HG02943 (cell line): ENCODE data around the gene PGLYRP1.

Experiments
- ATAC-seq: cut with Tn5 transposase; IDR thresholded peaks from one replicate; pipeline ENCODE4 v1.9.1; 2021; ENCODE audit warnings: mild to moderate bottlenecking, low read depth, moderate library complexity; ENCODE audit not compliant: unreplicated experiment

Gene PGLYRP1

DNA sequence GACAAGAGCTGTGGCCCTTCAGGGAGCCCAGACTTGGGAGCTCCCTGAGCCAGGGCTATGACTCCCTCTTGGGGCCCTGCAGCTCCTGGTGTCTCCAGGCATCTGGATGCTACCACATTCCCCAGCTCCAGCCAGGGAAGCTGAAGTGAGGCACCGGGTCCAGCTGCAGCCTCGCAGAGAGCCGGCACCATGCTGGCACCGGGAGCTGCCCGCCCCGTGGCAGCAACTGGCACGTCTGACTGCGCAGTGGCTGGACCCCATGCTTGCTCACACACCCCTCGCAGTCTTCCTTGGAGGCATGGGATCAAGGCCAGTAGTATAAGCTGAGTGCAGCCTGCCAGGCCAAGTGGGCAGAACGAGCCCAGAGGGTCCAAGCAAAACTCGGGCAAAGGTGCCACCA lies 10.5 kb upstream of the PGLYRP1 start:
- no peak for ATAC-seq

DNA sequence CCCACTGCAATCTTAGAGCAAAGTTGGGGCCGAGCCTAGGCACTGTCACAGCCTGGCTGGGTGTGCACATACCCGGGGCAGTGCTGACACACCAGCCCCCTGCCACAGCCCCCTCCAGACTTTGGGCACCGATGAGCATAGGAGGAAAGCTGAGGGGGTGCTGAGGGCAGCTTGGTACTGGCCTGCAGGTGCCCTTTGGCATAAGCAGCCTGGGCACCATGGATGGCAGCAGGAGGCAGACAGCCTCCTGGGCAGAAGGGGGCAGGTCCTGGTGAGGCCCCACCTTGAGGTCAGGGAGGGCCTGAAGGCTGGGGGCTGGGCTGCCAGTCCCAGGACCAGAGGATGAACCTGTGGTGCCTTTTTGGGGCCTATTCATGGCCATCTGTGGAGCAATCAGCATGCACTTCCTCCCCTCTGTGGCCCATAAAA lies 9.8 kb upstream of the PGLYRP1 start:
- no peak for ATAC-seq

GRCh38 chr19:46031781-46032596 lies 9.1 kb upstream of the PGLYRP1 start:
- no peak for ATAC-seq

GRCh38 chr19:46030812-46031550 lies 8.1 kb upstream of the PGLYRP1 start:
- ATAC-seq, result no peak

- no peak for ATAC-seq
Observed at GRCh38 chr19:46025835-46026234, 3.0 kb upstream of the PGLYRP1 start.

DNA sequence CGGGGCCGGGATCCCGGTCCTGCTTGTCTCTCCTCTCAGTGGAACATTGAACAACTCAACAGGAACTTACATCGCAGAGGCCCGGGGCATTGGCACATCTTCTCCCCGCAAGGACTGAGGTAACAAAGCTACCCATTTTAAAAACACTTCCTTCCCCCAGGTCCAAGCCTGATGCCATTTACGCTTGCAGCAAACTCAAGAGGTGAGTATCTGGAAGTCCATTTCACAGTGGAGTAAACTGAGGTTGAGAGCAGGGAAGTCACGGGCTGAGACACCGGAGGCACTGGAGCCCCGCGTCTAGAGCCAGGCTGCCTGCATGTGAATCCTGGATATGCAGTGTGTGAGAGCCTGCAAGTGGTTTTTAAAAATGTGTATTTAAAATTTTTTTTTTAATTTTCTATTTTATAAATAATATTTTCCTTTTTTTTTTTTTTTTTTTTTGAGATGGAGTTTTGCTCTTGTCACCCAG lies 492 bp upstream of the PGLYRP1 start:
- ATAC-seq, result no peak

DNA sequence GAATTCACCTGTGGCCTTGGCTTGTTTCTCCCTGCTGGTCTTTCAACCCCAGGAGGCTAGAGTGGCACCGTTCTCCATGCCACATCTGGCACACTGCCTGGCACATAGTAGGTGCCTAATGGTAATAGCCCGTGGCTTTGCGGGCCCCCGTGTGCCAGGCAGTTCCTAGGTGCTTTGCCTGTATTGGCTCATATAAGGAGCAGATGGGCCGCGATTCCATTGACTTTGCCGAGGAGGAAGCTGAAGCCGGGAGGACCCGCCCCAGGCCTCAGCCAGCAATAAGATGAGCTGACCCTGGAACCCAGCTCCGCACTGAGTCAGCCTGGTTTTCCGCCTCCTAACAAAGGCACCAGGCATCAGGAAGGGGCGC lies 807 bp downstream of the PGLYRP1 start:
- ATAC-seq, result no peak

DNA sequence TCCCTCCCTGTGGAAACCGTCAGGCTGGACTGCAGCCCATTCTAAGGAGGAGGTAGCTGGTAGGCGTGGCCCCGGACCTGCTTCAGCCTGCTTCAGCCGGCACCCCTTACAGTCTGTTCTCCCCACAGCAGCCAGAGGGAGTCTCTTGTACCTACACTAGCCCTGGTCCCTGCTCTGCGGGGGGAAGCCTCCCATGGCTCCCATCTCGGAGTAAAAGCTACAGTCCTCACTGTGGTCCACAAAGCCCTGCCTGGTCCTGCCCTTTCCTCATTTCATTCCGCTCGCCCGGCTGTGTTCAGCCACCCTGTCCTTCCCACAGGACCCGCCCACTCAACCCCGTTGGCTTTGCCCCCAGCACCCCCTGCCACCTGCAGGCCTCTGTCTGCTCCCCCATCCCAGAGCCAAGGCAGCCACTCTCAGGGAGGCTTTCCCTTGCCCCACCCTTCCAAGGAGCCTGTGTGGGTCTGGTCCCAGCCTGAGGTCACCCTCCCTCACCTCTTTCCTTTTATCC lies 1.3 kb downstream of the PGLYRP1 start:
- no peak for ATAC-seq

DNA sequence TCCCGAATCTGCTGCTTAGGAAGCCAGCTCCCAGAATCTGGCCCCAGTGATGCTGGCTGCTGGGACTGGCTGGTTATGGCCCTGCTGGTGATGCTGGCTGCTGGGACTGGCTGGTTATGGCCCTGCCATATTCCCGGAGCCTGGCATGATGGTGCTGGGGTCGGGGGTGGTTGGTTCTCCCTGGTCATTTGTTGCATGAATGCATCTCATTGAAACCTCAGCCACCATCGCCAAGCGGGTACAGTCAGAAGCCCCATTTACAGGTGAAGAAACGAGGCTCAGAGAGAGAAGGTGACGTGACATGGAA lies 2.1 kb downstream of the PGLYRP1 start:
- no peak for ATAC-seq

GRCh38 chr19:46019270-46019669 lies 3.6 kb downstream of the PGLYRP1 start:
- ATAC-seq, result no peak

DNA sequence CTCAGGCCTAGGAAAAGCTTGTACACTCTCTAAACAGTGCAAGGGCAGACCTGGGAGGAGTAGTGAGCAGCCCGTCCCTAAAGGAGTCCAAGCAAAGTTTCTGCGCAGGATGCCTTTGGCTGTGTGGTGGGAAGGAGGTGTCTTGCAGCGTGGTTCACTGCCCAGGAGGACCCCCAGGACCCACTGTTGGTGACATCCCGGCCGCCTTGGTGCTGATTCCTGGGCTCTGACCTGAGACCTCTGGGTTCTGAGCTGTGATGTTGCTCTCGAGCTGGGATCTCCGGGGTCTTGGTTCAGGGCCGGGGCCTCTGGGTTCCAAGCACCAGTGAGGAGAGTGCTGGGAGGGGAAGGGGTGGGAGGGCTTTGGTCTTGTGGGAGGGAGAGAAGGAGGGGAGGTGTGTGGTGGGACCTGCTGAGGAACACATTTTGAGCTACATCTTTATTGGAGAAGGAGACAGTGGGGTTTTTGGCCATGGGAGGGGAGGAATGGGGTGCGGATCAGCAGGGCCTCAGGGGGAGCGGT lies 4.1 kb downstream of the PGLYRP1 start:
- ATAC-seq, result no peak

DNA sequence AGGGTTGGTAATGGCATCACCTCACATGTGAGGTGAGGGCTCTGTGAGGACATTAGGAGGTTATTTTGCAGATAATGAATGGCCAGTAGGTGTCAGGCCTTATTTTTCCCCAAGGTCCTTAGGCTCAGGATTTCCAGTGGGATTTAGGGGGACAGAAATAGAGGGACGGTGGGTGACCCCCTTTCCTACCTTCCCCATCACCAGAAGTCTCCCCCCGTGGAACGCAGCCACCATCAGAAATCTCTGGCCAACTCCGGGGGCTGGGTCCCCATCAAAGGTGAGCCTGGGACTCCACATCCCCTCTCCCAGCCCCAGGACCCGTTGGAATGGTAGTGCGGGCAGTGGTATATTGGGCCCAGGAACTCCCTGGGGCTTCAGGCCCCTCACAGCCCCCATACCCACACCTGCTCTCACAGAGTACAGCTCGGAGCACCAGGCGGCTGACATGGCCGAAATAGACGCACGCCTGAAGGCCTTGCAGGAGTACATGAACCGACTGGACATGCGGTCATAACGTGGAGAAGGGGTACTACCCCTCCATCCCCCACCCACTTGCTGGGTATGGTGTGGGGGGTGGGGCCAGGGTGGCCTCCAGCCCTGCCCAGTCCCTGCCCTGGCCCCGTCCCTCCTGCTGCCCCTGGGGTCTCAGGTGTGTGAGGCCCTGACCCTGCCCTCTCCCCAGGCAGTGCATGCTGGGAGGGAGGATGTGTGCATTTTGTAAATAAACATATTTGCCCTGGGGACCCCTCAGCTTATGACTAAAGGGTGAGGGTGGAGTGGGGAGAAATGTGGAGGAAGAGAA lies 4.8 kb downstream of the PGLYRP1 start:
- no peak for ATAC-seq

GRCh38 chr19:46017095-46017429 lies 5.8 kb downstream of the PGLYRP1 start:
- no peak for ATAC-seq

DNA sequence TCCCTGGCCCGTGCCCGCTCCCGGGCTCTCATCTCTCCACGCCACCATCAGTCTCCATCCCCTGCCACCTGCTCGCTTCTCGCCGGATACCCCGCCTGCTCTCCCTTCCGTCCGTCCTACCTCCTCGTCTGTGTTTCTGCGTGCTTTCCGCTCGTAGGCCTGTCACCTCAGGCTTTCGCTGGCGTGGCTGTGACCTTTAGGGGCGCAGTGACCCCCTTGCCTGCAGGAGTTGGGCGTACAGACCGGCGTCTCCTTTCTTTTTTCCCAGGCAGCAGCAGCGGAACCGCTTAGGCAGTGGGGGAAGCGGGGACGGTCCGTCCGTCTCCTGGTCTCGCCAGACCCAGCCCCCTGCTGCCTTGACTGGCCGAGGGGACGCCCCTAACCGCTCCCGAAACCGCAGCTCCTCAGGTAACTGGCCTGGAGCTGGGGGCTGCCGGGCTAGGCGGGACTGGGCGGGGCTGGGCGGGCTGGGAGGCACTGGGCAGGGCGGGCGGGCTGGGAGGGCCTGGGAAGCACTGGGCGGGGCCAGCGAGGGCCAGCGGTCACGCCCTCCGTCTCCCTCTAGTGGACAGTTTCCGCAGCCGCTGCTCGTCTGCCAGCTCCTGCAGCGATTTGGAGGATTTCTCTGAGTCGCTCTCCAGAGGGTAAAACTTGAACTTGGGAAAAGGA lies 6.3 kb downstream of the PGLYRP1 start:
- ATAC-seq, result no peak

GRCh38 chr19:46015687-46016425 lies 7.0 kb downstream of the PGLYRP1 start:
- no peak for ATAC-seq

DNA sequence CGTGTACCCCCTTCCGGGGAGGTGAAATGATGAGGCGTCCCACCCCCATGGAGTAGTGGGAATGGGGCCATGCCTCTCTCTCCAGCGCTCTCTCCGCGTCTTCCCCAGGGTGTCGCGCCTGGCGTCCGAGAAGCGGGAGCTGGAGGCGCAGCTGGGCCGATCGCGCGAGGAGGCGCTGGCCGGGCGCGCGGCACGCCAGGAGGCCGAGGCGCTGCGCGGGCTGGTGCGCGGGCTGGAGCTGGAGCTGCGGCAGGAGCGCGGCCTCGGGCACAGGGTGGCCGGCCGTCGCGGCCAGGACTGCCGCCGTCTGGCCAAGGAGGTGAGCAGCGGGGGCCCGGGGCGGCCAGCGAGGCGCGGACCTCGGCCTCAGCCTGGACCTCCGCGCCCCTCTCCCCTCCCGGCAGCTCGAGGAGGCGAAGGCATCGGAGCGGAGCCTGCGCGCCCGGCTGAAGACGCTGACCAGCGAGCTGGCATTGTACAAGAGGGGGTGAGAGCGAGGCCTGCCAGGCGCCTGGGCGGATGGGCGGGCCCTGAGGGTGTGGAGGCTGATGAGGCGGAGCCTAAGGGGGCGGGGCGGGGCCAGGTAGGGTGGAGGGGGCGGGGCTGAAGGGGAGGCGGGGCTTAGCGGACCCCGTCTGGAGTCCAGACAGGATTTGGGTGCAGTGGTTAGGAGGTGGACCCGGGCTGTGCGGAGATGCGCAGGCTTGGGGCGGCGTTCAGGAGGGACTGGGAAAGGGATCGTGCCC lies 7.7 kb downstream of the PGLYRP1 start:
- ATAC-seq, result no peak

DNA sequence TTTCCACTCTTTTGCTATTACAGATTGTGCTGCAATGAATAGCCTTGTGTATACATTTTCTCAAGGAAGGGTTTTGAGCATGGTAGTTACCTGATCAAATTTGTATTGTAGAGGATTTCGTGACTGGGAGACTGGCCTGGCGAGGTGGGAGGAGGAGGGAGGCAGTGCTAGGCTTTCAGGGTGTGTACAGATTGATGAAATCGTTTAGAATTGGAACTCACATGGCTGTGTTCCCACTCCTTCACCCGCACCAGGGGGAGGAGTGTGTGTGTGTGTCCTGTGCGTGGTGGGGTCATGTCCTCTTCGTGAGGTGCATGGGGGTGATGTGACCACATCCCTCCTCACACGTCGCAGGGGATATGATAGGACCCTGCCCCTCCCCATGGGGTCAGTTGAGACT lies 8.3 kb downstream of the PGLYRP1 start:
- no peak for ATAC-seq

DNA sequence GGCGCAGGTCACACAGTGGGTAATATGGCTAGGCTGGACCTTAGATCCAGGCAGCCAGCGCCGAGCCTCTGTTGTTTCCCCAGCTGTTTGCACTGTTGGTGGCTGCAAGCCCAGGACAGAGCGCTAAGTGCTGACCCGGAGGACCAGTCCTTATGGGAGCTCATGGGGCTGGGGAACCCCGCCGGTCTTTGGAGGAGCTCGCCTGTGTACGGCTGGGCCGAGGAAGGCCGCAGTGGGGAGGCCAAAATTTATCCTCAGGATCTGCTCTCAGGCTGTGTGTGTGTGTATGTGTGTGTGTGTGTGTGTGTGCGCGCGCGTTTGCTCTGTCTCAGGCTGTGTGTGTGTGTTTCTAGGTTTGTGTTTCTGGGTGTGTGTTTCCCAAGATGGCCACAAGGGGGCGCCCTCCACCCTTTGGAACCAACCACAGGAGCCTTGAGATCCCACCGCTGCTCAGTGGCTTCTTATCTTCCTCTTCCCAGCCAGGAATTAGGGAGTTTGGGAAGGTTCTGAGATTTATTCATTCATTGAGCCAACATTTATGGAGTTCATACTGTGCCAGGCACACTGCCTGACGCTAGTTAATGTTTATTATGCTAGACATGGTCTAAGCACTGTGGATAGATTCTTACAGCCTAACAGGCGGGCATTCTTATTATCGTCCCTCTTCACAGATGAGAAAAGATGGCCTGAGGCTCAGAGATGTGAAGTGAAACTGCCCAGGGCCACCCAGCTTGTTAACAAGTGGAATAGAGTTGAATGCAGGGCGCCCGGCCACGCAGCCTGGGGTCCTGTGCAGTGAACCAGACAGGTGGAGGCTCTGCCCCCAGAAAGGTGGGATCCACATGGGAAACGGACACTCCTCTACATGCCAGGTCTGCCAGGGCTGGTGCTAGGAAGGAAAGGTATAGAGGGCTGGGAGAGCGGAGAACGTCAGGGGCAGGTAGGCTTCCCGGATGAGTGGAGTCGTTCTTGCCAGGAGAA lies 13.0 kb downstream of the PGLYRP1 start:
- no peak for ATAC-seq
